SK-N-SH treated with all-trans-retinoic acid at 6 μM for 48 hours (cell line): Measurements from ENCODE around the gene PSMD12.

Experiments
- TF ChIP-seq, protein P1 (sequence below): fragments of 250-450 bp; sonication (Bioruptor Pico); IDR thresholded peaks from 2 replicates; pipeline ENCODE4 v1.5.1; 2020; ENCODE audit warnings: low read depth, mild to moderate bottlenecking, moderate library complexity
- TF ChIP-seq, protein P2 (sequence below): fragments of 250-450 bp; sonication (Bioruptor Pico); IDR thresholded peaks from 2 replicates; pipeline ENCODE4 v1.8.0; 2021; ENCODE audit warnings: low read depth, mild to moderate bottlenecking, moderate library complexity, borderline replicate concordance

DNA sequence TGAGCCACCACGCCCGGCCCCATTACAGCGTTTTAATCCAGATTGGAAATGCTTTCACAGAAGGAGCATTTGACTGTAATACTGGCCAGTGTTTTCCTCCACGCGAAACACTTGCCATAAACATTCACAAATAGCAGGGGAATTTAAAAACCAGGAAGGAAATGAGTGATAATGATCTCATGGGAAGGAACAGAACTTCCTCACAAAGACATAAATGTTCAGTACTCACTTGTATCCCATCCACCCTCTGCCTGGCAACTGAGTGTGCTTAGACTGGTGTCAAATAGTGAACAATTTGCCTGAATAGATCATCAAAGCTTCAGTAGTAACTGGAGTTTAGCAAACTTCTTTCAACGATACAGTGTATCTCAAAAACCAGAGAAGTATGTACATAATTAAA lies 54.1 kb downstream of the PSMD12 start:
- TF ChIP-seq, protein P1, sequence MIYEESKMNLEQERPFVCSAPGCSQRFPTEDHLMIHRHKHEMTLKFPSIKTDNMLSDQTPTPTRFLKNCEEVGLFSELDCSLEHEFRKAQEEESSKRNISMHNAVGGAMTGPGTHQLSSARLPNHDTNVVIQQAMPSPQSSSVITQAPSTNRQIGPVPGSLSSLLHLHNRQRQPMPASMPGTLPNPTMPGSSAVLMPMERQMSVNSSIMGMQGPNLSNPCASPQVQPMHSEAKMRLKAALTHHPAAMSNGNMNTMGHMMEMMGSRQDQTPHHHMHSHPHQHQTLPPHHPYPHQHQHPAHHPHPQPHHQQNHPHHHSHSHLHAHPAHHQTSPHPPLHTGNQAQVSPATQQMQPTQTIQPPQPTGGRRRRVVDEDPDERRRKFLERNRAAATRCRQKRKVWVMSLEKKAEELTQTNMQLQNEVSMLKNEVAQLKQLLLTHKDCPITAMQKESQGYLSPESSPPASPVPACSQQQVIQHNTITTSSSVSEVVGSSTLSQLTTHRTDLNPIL (CRISPR knock-in tag): no peak
- TF ChIP-seq, protein P2, sequence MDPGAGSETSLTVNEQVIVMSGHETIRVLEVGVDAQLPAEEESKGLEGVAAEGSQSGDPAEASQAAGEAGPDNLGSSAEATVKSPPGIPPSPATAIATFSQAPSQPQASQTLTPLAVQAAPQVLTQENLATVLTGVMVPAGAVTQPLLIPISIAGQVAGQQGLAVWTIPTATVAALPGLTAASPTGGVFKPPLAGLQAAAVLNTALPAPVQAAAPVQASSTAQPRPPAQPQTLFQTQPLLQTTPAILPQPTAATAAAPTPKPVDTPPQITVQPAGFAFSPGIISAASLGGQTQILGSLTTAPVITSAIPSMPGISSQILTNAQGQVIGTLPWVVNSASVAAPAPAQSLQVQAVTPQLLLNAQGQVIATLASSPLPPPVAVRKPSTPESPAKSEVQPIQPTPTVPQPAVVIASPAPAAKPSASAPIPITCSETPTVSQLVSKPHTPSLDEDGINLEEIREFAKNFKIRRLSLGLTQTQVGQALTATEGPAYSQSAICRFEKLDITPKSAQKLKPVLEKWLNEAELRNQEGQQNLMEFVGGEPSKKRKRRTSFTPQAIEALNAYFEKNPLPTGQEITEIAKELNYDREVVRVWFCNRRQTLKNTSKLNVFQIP: no peak
